OCI-LY7 (cell line): ENCODE measurements around the gene ADGRL4. TPM values are rescaled to one million over a fixed set of nuclear protein-coding genes. Genes with fewer than 3 reads are reported as not detected.

Experiments
- BruUV-seq: library from RNA; stranded (reverse); fragments of 400-500 nt; replicated peaks from 2 replicates; lab custom pipeline; 2021; lab: Mats Ljungman, UMichigan
- CTCF ChIA-PET: fragments of 300-600 bp; sonication (Branson Sonifier 250); formaldehyde crosslinking; loops from one replicate; lab custom pipeline; 2022; ENCODE audit warnings: antibody characterized with exemption; ENCODE audit not compliant: unreplicated experiment; lab: Charles Lee
- POLR2A ChIA-PET: fragments of 300-600 bp; sonication (Branson Sonifier 250); formaldehyde crosslinking; loops from one replicate; lab custom pipeline; 2022; ENCODE audit warnings: antibody characterized with exemption; lab: Charles Lee
- DNase-seq: peaks from one replicate; pipeline ENCODE4 v3.0.0-alpha.2; 2015; ENCODE audit warnings: low spot score
- H2AFZ ChIP-seq: fragments of 200-600 bp; sonication (generic), shearing (Covaris generic); 2 replicates; pipeline ENCODE4 v1.6.1; 2014; ENCODE audit warnings: mild to moderate bottlenecking, antibody characterized with exemption, low read length, moderate library complexity
- H3K27ac ChIP-seq: fragments of 200-600 bp; sonication (generic); 2 replicates; pipeline ENCODE4 v1.5.1; 2014; ENCODE audit warnings: mixed run types, low read depth, mild to moderate bottlenecking, moderate library complexity, low read length, inconsistent platforms; ENCODE audit not compliant: poor library complexity, severe bottlenecking
- H3K36me3 ChIP-seq: fragments of 200-600 bp; sonication (generic); 2 replicates; pipeline ENCODE4 v1.6.1; 2014; ENCODE audit warnings: mild to moderate bottlenecking, antibody characterized with exemption, low read length, moderate library complexity, mixed read lengths; ENCODE audit not compliant: insufficient read depth
- H3K4me1 ChIP-seq: fragments of 200-600 bp; sonication (generic); 2 replicates; pipeline ENCODE4 v1.5.1; 2014; ENCODE audit warnings: mild to moderate bottlenecking, low read length; ENCODE audit not compliant: insufficient read depth, poor library complexity, severe bottlenecking
- H3K4me2 ChIP-seq: fragments of 200-600 bp; sonication (generic); 2 replicates; pipeline ENCODE4 v1.6.1; 2014; ENCODE audit warnings: mild to moderate bottlenecking, low read length
- H3K4me3 ChIP-seq: fragments of 200-600 bp; sonication (generic); 2 replicates; pipeline ENCODE4 v1.5.1; 2014; ENCODE audit warnings: mild to moderate bottlenecking, low read depth, low read length; ENCODE audit not compliant: poor library complexity, severe bottlenecking
- H3K79me2 ChIP-seq: fragments of 200-600 bp; sonication (generic); 2 replicates; pipeline ENCODE4 v1.6.1; 2016; ENCODE audit warnings: low read depth, mild to moderate bottlenecking, low read length, moderate library complexity, mixed read lengths; ENCODE audit not compliant: insufficient read depth
- H3K9me2 ChIP-seq: fragments of 200-600 bp; sonication (generic); 2 replicates; pipeline ENCODE4 v1.6.1; 2016; ENCODE audit warnings: mild to moderate bottlenecking, low read length, mixed read lengths; ENCODE audit not compliant: insufficient read depth
- H3K9me3 ChIP-seq: fragments of 200-600 bp; sonication (generic); 2 replicates; pipeline ENCODE4 v1.6.1; 2014; ENCODE audit warnings: mild to moderate bottlenecking, mixed run types, low read length, mixed read lengths
- H4K20me1 ChIP-seq: fragments of 200-600 bp; sonication (generic); 2 replicates; pipeline ENCODE4 v1.6.1; 2014; ENCODE audit warnings: mild to moderate bottlenecking, antibody characterized with exemption, low read length, moderate library complexity, mixed read lengths; ENCODE audit not compliant: insufficient read depth
- CTCF ChIP-seq: fragments of 200-600 bp; sonication (generic); conservative IDR thresholded peaks from 2 replicates; pipeline ENCODE4 v1.5.1; 2014; ENCODE audit warnings: mild to moderate bottlenecking, antibody characterized with exemption, low read length, moderate library complexity, mixed read lengths
- EZH2phosphoT487 ChIP-seq: fragments of 200-600 bp; sonication (generic); IDR thresholded peaks from 2 replicates; pipeline ENCODE4 v1.6.1; 2018; ENCODE audit warnings: low read depth, borderline replicate concordance, mild to moderate bottlenecking, mixed run types, antibody characterized with exemption, low read length, moderate library complexity, mixed read lengths
- intact Hi-C: fragments of 100-400 bp; cut with micrococcal nuclease; formaldehyde crosslinking; loops from one replicate; pipeline ENCODE4 v1.10.0; 2022; ENCODE audit not compliant: unreplicated experiment
- total RNA-seq, 2 experiments: library from RNA; depleted of rRNA in 1 of 2; stranded (reverse); fragments of >200 nt in 1 of 2; shearing (Covaris generic) in 1 of 2; gene quantifications; 2 replicates each; pipeline ENCODE4 v1.2.3, GENCODE V29; 2014 to 2022

Gene ADGRL4
- total RNA-seq, 2 experiments from 2014 or later = not detected

- ChIA-PET CTCF (no interaction called here), POLR2A (no interaction called here)
- BruUV-seq = no TSS peak
- no peak overlapping the region for H2AFZ ChIP-seq
- no peaks in the 10 kb centered on the region for H3K79me2 ChIP-seq
- no peaks in the 10 kb centered on the region for H3K36me3 ChIP-seq
- H3K9me2 ChIP-seq = no peaks in the 10 kb centered on the region
- intact Hi-C loops = no loop called here
- H3K4me1 ChIP-seq = no peaks in the 10 kb centered on the region
- H4K20me1 ChIP-seq = no peaks in the 10 kb centered on the region
- H3K4me3 ChIP-seq = no peak overlapping the region
- H3K27ac ChIP-seq = no peak overlapping the region
- no peak for DNase-seq
- no peaks in the 10 kb centered on the region for H3K9me3 ChIP-seq
- TF ChIP-seq EZH2phosphoT487 = no peak
- TF ChIP-seq CTCF = no peak
- H3K4me2 ChIP-seq = no peak overlapping the region
Measured at GRCh38 chr1:79042117-79042516, 35.6 kb upstream of the ADGRL4 start.

GRCh38 chr1:79041666-79042065 lies 35.1 kb upstream of the ADGRL4 start:
- no peak for DNase-seq
- Histone ChIP-seq H3K9me3 (no peaks in the 10 kb centered on the region), H4K20me1 (no peaks in the 10 kb centered on the region), H3K4me2 (no peak overlapping the region), H3K9me2 (no peaks in the 10 kb centered on the region), H3K4me1 (no peaks in the 10 kb centered on the region), H3K79me2 (no peaks in the 10 kb centered on the region), H2AFZ (no peak overlapping the region), H3K27ac (no peak overlapping the region), H3K36me3 (no peaks in the 10 kb centered on the region), H3K4me3 (no peak overlapping the region)
- POLR2A ChIA-PET = no interaction called here
- TF ChIP-seq CTCF (no peak), EZH2phosphoT487 (no peak)
- CTCF ChIA-PET = no interaction called here
- BruUV-seq = no TSS peak
- intact Hi-C loops = no loop called here

- Histone ChIP-seq H3K36me3 (no peaks in the 10 kb centered on the region), H3K27ac (no peak overlapping the region), H4K20me1 (no peaks in the 10 kb centered on the region), H3K4me3 (no peak overlapping the region), H3K9me2 (no peaks in the 10 kb centered on the region), H2AFZ (no peak overlapping the region), H3K4me2 (no peak overlapping the region), H3K79me2 (no peaks in the 10 kb centered on the region), H3K4me1 (no peaks in the 10 kb centered on the region), H3K9me3 (no peaks in the 10 kb centered on the region)
- no peak for DNase-seq
- TF ChIP-seq EZH2phosphoT487 = no peak
- TF ChIP-seq CTCF = no peak
- no TSS peak for BruUV-seq
- POLR2A ChIA-PET = interaction anchor here (0.6 kb wide), 1 partner anchor 40 kb away, joined by 3 read pairs; no protein-coding TSS in a partner anchor
- CTCF ChIA-PET = no interaction called here
- intact Hi-C loops = no loop called here
Measured at GRCh38 chr1:79040424-79041082, 34.0 kb upstream of the ADGRL4 start.
